NCI-H1417 (cell line): ENCODE results near the gene PAM.
"Not testable (repeated sequence)": the region's sequence is repeated elsewhere in the genome, so short reads cannot be mapped to it uniquely, and the experiment has no call there.

Source experiments
- DNase-seq, 3 experiments: peaks; one replicate each; lab custom pipeline; 2025; lab: John Stamatoyannopoulos, UW

The PAM gene

GRCh38 chr5:103060424-103060954 lies 305.4 kb downstream of the PAM start:
- DNase-seq: peak in 1 of 3 experiments; percentile 3

- DNase-seq: no peak
These were observed 311.2 kb downstream of the PAM start for GRCh38 chr5:103066326-103066725.

GRCh38 chr5:103073500-103073899 lies 318.4 kb downstream of the PAM start:
- not testable (repeated sequence) for DNase-seq

GRCh38 chr5:103075442-103075841 lies 320.3 kb downstream of the PAM start:
- no peak for DNase-seq
